NCI-H526 treated with DMSO at 0.1 percent for 48 hours (cell line): ENCODE measurements around the gene LRRC3.

Source experiments
- DNase-seq: peaks from one replicate; lab custom pipeline; 2025; lab: John Stamatoyannopoulos, UW

The LRRC3 gene

GRCh38 chr21:44456915-44457736 lies 1.8 kb downstream of the LRRC3 start:
- DNase-seq, result no peak

DNA sequence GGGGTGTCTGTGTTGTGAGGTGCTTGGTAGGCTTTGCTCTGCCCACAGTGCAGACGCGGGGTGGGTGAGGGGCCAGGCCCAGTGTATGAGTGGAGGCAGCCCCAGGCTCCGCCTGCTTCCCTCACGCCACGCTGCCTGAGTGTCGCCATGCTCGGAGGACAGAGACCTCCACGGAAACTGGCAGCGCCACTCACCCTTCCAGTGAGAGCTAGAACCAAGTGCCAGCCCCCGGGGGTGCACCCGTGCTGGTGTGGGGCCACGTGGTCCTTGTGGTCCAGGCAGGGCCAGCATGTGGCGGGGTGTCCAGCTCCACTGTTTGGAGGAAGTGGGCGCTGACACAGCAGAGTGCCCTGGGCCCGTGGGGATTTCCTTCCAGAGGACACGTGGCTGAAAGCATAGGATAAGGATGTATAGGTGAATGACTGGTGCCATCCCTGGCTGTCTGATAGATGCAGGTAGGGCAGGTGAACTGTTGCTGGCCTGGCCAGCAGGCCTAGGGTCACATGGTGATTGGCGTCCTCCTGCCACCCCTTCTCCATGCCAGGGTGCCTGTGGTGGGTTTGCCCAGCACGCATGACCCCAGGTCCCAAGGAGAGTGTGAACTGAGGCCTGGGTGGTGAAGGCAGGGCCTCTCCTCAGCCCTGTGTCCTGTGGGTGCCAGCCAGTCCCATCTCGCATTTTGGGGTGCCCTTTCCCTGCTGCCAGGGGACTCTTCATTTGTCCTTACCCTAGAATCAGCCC lies 3.8 kb downstream of the LRRC3 start:
- no peak for DNase-seq

- DNase-seq, result no peak
Measured at GRCh38 chr21:44459712-44460440, 4.6 kb downstream of the LRRC3 start.

- no peak for DNase-seq
Measured at GRCh38 chr21:44460441-44460755, 5.1 kb downstream of the LRRC3 start.

DNA sequence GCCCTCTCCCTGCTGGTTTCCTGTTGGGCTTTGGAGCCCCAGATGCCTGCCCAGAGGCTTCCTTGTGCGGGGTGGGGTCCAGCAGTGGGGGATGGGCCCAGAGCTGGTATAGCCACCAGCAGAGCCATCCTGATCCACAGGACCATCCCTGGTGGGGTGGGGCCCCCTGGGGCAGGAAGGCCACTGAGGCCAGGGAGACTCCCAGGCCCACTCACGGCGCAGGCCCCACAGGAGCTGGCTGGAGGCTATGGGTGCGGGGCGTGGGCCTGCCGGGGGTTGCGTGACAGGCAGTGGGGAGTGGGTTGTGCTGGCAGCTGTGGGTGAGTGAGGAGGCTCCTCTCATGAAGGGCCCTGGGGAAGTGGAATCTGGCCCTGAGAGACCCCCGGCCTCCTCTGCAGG lies 5.7 kb downstream of the LRRC3 start:
- DNase-seq, result no peak

DNA sequence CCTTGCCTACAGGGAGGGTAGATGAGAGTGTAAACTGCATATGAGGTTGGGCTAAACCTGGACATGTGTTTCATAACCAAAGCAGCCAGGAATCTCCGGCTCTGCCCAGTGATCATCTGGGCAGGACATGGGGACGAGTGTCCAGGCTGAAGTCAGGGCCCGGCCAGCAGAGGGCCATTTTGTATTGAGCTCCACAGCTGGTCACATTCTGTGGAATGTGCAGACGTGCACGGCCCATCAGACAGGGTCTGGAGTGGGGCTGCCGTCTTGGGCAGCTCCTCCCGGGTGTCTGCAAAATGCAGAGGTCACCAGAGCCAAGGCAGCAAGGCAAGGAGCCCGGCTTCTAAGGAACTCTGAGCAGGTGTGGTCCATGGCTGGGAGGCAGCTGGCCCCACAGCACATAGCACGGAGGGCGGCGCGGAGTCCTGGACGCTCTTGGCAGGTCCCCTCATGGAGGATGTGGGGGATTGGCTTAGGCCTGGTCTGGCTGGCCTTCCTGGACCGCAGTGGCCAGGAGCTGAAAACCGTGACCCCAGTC lies 6.2 kb downstream of the LRRC3 start:
- DNase-seq, result no peak

GRCh38 chr21:44462086-44462833 lies 7.0 kb downstream of the LRRC3 start:
- no peak for DNase-seq

- DNase-seq, result no peak
Measured at GRCh38 chr21:44462834-44463200, 7.5 kb downstream of the LRRC3 start.

- no peak for DNase-seq
Measured at GRCh38 chr21:44463724-44464123, 8.4 kb downstream of the LRRC3 start.

DNA sequence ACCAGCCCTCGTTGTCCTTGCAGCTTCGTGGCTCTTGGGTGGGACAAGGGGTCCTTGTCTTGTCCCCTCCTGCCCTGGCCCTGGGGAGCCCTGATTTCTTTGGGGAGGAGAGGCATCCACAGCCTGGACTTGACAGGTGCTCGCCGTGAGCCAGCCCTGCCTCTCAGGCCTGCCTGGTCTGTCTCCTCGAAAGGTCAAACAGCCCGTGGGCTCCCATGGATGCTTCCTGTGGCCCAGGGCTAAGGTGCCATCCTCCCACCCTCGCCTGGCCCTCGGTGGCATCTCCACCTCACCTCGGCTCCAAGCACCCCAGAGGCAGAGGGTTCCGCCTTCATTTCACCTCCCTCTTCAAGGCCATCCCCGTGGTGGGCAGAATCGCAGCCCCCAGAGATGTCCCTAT lies 9.0 kb downstream of the LRRC3 start:
- DNase-seq, result no peak

DNA sequence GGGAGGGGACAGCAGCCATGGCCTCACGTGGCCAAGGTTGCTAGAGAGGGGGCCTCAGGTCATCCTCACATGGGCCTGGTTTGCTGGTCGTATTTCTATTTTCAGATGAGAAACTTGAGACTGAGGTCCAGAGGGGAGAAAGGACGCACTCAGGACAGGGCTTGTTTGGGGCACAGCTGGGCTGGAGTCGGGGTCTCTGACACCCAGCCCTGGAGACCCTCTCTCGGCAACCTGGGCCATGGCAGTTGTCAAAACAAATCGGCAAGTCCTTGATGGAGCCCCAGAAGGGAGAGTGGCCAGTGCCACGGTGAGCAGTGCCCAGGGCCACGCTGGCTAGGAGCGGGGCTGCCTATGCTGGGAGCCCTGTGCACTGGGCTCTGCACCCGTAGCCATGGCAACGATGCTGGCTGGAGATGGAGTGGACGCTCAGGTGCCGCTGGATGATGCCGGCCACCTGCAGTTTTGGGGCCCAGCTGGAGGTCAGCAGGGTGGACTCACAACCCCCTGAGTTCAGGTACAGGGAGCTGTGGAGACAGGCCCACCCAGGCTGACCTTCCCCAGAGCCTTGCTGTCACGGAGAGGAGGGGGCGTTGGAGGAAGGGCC lies 11.1 kb downstream of the LRRC3 start:
- DNase-seq, result no peak

- no peak for DNase-seq
Measured at GRCh38 chr21:44466996-44467858, 11.9 kb downstream of the LRRC3 start.

DNA sequence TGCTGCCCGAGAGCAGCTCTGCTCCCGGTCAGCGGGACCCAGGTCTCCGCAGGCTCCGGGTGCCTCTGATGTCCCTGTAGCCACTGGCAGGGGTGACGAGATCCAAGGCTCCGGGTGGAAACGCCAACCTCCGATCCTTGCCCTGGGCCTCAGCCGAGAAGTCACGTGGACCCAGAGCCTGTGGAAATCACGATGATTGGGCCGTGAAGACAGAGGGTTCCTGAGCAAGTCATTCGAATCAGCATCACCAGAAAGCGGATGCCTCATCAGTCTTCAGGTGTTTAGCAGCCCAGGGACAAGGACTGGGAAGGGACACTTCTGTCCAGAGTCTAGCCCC lies 12.5 kb downstream of the LRRC3 start:
- no peak for DNase-seq

DNA sequence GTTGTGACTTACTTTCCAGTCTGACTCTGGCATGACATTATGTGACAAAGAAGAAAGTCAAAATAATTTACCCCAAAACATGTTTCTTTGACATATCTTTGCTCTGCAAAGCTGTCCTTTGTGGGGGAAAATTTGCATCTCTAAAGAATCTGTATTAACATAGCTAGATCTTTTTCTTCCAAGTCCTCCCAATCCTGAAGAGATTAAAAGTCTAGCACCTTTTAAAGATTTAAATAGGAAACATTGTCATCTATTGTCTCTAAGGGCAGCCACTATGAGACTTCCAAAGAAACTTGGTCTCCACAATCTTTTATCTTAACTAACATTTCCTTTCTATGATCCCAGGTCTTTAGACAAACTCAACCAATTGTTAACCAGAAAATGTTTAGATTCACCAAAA lies 16.0 kb downstream of the LRRC3 start:
- no peak for DNase-seq

- no peak for DNase-seq
Measured at GRCh38 chr21:44471996-44472395, 16.7 kb downstream of the LRRC3 start.

DNA sequence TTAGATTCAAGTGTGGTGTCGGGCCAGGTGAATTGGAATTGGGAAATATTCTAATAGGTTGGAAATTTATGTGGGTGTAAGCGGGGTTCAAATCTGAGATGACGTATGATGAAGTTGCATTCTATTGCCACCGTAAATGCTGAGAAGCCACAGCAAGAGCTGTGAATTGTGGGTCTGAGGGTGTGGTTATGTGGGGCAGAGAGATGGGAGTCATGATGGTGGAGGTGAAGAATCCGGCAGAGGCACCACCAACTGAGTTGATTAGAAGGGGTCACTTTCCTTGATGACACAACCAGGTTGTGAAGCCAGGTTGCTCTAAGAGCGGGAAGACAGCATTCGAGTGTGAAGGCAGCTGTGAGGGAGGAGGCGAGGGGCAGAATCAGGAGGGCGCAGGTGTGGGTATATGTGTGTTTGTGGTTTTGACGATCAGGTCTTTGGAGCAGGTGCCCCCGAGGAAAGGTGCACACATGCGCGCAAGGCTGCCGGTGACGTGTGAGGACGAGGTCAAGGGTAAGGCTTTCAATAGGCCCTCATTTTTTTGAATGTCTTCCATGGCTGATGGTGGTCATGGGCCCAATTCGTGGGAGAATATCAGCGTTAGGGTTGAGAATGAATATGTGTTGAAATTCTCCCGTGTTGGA lies 18.7 kb downstream of the LRRC3 start:
- DNase-seq, result no peak

DNA sequence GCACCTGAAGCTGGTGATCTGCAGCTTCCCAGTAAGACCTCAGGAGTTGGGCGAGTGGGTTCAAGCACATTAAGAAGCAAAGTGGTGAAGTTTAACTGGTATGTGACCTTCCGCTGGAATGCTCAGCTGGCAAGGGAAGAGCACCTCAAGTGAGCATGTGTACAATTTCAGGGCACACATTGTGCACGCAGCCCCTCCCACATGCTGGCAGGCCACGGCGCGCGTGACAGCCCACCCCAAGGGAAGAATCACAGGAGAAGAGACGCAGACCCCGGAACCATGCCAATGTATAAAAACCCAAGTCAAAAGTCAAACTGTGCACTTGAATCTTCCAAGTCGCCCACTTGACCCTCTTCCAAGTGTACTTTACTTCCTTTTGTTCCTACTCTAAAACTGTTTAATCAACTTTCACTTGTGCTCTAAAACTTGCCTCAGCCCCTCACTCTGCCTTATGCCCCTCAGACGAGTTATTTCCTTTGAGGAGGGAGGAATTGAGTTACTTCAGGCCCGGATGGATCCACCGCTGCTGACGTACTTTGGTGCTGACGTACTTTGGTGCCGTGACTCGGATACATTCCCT lies 20.0 kb downstream of the LRRC3 start:
- no peak for DNase-seq

DNA sequence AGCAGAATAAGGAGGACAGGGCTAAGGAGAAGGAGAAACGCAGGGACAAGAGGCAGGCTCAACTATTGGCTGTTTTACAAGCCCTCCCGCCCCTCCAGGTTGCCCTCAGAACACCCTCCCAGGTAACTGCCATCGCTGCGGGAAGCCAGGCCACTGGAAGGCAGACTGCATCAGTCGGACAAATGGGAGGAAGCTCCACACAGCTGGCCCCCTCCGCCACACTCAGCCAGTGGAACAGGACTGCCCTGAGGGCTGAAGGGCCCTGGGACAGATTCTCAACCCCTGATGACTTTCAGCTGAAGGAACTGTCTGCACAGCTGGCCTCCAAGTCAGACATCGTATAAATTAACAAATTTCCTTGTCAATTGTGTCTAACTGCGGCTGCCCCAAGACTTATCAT lies 21.8 kb downstream of the LRRC3 start:
- no peak for DNase-seq

DNA sequence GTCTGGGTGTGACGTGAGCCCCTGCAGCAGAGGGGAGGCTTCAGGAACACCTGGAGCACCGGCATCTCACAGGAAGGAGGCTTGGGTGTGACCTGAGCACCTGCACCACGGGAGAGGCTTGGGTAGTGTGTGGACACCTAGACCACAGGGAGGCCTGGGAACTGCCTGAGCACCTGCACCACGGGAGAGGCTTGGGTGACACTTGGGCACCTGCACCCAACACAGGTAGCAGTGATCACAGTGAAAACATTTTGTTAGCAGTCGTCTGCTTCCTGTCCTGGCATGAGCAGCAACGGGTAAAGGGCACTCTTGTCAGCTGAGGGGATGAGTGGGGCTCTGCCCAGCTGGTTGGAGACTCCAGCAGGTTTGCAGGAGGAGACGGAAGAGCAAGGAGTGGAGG lies 22.4 kb downstream of the LRRC3 start:
- DNase-seq, result no peak
